Right kidney (tissue), 1 donor: ENCODE measurements around the gene TRUB2.
A peak's percentile ranks its signal among the peaks of the same experiment; 100 is the strongest.

Source experiments
- DNase-seq: peaks from one replicate; pipeline ENCODE4 v3.0.0-alpha.2; 2016

TRUB2 gene

DNA sequence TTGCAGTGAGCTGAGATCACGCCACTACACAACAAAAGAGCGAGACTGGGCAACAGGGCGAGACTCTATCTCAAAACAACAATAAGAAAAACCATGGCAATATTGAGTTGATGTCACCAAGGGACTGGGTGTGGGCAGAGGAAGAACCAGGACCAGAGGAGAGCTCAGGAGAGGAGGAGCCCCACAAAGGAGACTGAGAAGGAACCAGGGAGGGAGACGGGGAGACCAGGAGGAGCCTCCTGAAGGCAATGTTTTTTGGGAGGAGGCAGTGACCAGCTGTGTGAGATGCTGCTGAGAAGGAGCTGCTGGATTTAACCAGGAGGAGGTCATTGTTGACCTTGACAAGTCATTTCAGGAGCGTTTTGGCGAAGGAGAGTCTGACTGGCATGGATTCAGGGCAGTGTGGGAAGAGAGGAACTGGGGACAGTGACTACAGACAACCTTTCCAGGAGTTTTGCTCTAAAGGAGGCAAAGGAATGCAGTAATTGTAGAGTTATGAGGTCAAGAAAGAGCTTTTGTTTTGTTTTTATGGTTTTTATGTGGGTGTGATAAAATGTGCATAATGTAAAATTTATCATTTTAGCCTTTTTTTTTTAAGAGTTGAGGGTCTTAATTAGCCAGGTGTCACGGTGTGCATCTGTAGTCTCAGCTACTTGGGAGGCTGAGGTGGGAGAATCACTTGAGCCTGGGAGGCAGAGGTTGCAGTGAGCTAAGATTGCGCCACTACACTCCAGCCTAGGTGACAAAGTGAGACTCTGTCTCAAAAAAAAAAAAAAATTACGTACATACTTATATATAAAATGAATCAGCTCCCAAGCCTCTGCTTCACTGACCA lies 17.9 kb downstream of the TRUB2 start:
- DNase-seq = no peak

DNA sequence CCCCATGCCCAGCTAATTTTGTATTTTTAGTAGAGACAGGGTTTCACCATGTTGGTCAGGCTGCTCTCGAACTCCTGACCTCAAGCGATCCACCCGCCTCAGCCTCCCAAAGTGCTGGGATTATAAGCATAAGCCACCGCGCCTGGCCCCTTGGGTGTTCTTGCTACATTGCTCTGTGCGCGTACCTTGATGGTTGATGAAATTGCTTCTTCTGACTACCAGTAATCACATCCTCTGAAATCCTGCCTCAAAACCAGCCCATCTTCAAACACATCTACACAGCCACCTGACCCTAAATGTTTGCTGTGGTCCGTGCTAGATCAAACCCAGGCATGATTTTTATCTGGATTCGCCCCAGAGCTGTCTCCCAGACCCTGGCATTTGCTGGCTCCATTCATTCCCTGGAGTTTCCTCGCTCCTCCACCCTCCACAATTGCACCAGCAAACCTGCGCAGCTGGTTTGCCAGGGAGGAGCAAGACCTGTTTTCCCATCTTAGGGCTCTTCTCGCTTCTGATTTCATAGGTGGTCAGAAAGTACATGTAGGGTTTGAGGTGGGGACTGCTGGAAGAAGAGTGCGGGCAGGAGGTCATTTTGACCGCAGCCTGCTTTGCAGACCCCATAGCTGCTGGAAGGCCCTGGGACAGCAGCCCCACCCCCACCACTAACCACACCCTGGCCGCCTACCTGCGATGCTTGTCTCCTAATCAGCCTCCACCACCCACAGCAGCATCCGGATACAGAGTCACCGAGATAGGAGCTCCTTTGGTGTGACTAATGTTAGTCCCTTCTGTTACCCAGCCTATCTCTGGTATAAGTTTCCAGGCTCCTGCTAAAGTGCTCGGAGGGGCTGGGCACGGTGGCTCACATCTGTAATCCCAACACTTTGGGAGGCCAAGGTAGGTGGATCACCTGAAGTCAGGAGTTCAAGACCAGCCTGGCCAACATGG lies 23.4 kb downstream of the TRUB2 start:
- DNase-seq = no peak

DNA sequence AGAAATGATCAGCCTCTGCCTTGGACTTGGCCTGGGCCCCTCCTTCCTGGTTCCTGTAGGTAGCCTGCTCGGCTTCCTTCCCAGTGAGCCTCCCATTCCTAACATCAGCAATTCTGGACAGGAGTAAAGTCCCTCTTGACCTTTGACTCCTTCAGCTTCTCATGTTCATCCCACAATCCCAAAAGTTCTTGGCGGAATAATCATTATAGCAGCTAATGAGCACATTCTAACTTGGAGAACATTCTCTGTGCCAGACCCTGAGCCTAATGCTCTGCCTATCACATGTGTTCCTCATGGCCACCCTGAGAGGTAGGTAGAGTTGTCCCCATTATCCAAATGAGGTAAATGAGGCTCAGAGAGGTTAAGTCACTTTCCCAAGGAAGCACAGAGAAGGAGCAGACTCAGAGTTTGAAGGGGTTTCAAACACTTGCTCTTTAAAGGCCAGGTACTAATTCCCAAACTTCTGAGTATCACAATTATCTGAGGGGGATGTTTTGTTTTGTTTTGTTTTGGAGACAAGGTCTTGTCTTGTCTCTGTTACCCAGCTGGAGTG lies 24.9 kb downstream of the TRUB2 start:
- no peak for DNase-seq

DNA sequence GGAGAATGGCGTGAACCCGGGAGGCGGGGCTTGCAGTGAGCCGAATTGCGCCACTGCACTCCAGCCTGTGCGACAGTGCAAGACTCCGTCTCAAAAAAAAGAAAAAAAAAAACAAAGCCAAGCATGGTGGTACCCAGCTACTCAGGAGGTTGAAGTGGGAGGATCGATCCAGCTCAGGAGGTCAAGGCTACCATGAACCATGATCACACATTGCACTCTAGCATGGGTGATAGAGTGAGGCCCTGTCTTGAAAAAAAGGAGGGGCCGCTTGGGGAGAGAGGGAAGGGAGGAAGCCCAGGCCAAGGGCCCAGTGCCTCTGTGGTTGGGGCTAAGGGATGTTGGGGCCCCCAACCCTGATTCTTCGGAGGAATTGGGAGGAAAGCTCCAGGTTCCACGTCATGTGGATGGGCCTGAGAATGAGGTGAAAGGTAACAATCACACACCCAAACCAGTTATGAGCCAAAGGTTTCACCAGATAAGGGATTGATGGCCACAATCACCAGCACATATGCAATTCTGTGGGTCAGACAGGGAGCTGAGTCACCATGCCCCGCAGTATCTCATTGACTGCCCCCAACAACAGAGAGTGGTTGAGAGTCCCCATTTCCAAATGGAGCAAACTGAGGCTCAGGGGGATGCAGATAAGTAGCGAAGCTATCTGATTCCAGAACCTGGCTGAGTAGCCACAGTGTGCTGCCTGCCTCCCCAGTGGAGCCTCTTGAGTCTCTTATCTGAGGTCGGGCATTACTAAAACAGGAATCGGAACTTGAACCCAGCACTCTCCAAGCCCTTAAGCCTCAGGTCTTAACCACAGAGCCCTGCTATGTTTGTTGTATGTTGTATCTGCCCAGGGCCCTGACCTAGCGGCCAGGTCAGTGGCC lies 25.7 kb downstream of the TRUB2 start:
- no peak for DNase-seq

DNA sequence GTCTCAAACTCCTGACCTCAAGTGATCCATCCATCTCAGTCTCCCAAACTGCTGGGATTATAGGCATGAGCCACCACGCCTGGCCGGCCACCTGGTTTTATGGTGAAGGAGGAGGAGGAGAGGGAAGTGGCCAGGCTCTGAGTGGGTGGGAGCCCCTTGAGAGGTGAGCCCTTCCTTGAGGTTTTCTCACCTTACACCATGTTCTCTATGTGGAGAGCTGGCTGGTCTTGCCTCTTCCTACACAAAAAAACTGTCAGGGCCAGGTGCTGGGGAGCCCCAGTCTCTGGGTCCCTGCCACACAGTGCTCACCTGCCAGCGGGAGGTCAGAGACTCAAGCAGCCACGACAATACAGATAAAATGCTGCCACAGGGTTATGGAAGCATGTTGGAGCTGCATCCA lies 28.1 kb downstream of the TRUB2 start:
- no peak for DNase-seq

DNA sequence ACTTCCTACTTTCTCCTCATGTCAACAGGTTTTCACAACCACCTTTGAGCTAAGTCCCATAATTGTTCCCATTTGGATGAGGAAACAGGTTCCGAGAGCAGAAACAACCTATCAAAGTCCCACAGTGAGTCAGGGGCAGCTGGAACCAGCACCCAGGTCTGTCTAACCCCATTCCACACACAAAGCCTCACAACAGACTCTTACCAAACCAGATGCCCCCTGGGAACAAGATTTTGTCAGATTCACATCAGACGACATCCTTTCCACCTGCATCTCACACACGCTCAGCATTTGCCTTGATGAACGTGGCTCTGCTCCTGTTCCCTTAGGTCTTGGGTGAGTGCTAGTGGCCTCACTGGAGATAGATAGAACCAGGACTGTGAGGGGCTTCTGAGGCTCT lies 29.2 kb downstream of the TRUB2 start:
- no peak for DNase-seq

DNA sequence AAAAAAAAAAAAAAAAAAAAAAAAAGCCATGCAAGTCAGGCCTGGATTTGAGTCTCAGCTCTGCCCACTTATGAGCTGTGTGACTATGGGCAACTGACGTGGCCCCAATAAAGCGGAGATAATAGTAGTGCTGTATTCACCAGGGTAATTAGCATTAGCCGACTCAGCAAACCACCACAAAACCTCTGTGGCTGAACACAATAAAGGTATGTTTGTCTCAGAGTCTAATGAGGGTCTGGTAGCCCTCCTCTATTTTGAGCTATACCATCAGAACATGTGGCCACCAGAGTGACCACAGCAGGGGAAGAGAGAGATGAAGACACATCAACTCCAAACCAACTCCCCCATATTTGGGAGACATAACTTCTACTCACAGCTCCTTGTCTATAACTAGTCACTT lies 30.2 kb downstream of the TRUB2 start:
- no peak for DNase-seq

DNA sequence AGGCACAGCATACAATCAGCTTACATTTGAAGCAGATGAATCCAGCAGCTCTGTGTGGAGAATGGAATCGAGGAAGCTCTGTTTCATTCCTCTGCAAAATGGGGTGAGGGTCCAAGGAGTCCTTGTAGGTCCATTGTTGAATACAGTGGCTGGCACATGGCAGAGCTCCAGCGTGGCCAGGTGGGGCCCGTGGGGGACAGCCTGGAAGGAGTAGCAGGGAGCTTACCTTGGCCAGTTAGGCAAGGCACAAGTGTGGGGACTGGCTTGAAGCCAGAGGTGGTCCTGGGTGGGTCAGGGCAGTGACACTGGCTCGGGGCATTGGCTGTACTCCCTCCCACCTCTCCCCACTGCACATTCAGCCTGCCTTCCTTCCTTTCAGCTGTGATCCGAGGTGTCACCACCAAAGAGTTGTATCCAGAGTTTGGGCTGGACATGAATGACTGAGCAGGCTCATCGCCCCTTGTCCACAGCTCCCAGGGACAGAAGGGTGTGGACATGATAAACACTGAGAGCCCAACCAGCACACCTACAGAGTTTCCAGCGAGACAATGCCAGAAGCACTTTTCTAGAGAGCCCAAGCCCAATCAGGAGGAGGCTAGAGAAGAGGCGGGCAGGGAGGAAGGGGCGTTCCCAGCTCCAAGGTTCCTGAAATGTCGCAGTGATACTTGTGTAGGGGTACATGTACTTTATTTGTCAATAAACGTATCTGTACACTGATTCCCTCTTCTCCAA lies 33.8 kb downstream of the TRUB2 start:
- no peak for DNase-seq

DNA sequence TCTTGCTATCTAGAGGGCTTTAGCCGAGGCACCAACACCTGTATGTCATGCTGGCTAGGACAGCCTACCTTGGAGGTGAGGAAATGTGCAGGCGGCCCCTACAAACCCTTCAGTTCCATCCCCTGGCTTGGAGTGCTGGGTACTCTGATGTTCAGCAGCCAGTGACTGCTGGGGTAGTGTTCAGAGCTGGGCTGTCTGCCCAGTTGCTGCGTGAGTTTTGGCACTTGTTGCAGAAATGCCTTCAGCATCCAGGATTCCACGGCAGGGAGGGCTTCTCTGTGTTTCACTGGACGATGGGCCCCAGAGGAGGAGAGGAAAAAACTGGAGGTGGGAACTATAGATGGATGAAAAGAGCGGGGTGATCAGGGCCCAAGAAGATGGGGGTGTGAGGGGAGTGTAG lies 35.8 kb downstream of the TRUB2 start:
- DNase-seq = no peak

DNA sequence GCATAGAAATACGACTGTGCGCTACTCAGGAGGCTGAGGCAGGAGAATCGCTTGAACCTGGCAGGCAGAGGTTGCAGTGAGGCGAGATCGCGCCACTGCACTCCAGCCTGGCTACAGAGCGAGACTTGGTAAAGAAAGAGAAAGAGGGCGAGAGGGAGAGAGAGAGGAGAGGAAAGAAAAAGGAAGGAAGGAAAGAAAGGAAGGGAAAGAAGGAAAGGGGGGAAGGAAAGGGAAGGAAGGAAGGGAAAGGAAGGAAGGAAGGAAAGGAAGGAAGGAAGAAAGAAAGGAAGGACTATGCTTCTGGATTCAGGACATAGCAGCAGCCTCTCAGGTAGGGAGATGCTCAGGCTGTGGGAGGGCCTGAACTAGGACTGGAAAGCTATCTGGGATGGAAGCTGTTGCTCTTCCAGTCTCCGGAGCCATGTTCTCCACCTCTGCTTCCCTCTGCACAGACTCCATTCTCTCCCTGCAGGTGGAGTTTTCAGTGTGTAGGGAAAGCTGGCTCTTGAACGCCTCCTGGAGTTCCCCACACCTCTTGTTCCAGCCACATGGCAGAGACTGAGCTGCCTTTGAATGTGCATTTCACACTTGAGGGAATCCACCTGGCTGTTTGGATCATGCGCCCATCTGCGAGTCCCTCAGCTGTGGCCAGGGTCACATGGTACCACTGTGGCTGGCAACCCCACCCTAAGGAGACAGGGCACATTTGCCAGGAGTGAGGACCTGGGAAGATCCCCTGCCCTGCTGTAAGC lies 37.0 kb downstream of the TRUB2 start:
- no peak for DNase-seq

DNA sequence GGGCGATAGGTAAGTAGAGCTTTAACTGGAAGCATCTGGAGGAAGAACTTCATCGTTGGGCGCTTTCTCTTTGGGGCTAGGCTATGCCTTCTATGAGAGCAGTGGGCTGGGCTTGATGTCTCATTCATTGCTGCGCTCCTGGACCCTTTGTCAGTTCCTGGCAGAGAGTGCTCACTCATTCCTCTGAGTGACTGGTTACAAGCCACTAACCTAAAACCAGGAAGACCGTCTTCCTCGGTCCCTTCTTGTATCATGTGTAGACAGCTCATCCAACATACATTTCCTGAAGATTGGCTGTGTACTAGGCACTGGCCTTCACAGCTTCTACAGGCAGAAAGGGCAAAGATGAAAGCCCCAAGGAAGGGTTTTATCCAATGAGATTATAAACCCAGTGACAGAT lies 39.7 kb downstream of the TRUB2 start:
- DNase-seq = no peak

DNA sequence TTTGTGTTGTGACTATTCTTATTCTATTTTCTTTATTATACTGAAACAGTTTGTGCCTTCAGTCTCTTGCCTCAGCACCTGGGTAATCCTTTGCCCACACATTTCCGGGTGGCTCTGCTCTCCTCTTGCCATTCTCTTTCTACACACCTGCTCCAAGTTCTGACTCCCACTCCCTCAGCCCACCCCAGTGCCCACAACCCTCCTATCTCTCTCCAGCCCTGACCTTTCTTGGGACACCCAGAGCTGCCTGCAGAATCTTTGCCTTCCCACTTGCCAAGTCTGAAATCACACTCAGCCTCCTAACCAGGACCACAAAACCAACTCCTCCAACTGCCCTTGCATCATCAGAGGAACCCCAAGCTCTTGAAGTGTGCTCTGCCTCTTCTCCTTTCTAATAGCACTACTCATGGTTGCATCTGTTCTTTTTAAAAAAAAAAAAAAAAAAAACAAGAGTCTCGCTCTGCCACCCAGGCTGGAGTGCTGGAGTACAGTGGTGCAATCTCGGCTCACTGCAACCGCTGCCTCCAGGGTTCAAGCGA lies 42.1 kb downstream of the TRUB2 start:
- DNase-seq = no peak

DNA sequence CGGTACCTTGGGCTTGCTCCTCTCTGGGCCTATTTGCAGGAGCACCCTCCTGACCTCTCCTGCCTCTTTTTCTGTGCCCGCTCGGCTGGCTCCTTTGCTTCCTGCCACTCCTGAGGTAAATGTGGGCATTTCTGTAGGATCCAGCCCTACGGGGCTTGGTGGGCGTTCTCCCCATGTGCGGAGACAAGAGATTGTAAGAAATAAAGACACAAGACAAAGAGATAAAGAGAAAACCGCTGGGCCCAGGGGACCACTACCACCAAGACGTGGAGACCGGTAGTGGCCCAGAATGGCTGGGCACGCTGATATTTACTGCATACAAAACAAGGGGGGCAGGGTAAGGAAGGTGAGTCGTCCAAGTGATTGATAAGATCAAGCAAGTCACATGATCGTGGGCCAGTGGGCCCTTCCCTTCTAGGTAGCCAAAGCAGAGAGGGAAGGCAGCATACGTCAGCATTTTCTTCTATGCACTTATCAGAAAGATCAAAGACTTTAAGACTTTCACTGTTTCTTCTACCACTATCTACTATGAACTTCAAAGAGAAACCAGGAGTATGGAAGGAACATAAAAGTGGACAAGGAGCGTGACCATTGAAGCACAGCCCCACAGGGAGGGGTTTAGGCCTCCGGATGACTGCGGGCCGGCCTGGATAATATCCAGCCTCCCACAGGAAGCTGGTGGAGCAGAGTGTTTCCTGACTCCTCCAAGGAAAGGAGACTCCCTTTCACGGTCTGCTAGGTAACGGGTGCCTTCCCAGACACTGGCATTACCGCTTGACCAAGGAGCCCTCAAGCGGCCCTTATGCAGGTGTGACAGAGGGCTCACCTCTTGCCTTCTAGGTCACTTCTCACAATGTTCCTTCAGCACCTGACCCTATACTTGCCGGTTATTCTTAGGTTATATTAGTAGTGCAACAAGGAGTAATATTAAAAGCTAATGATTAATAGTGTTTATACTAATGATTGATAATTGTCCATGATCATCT lies 42.9 kb downstream of the TRUB2 start:
- DNase-seq = peak; percentile 49

DNA sequence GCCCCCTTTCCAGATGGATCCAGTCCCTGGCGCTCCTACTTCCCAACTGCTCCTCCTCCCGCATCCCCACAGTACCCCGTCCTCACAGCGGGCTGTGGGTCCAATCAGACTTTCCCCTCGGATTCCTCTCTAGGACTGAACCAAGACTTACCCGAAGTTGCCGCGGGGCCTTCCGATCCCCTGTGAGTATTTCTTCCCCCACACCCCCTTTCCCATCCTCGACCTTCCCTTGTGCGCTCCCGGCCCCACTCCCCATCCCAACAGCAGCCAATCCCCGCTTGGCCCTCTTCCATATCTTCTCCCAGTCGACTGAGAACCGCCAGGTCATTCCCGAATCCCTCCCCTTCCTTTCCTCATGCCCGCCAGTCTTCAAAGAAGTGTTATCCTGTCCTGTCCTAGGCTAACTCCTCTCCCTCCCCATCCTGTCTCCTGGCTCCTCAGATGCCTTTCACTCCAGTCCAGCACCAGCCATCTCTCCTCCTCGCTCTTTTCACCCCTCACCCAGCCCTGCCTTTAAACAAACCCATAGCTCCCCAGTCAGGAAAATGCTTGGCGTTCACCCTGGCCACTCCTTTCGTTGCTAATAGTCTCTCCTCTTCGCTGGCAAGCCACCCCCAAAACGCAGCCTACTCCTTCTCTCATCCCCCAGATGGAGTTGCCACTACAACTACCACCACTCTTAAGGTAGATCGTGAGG lies 45.5 kb downstream of the TRUB2 start:
- DNase-seq = no peak

DNA sequence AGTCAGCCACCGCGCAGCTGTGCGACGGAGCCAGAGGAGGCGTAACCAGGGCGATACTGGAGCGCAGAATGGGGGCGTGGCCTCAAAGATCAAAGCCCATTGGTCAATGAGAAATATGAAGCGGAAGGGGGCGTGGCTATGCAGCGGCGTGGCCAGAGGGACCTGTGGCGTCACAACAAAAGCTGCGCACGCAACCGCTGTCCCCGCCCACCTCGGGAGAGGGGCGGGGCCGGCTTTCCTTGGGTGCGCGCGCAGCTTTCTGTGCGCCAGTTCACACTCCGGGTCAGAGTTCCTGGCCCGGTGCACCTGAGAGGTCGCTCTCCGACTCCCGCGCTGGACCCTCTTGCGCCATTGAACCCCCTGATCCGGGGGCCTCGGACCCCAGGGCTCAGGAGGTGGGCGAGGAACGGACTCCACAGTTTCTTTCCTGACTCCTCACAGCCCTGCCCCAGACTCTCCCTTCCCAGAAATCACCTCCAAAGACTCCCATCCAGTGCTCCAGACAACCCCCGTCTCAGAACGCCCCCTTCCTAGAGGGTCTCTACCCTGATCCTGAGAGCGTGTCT lies 46.2 kb downstream of the TRUB2 start, which contains the start of gene SWI5:
Gene SWI5 (plus strand): TSS at position 269 of the 566 bp plus-strand sequence.
- peak; percentile 99 for DNase-seq

DNA sequence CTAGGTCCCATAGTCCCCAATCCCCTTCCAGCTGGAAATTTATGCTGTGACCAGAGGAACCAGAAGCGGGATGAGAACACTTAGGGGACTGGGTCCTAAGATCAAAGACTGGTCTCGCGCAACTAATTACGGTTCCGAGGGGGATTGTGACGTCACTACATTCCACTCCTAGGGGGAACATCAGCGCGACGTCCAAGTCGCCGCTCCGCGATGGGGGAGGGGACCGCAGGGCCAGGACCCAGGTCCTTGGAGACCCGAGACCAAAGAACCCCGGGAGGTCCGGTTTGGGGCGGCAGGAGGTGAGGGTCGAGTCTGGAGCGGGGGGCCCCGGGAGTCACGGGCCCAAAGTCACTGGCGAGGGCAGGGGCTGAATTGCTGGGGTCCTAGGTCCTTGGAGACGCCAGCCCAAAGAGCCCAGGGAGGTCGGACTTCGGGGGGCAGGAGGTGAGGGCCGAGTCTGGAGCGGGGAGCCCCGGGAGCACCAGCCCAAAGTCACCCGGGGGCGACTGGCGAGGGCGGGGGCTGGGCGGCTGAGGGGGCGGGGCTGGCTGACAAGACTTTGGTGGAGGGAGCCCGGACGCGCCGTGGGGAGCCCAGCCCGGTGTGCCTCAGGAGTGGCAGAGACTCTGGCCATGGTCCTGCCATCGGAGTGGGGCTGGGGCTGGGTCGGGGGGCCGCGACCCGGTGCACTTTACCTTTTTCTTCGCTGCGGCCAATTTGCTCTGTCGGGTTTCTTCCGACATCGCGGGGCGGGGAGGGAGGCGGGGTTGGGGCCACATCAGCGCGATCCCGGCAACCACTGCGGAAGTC lies 46.8 kb downstream of the TRUB2 start, which contains the start of gene GOLGA2:
Gene GOLGA2 (minus strand): TSS at position 810 of the 810 bp plus-strand sequence. CDS start 31 bp downstream, at position 779.
- DNase-seq = peak; percentile 57

DNA sequence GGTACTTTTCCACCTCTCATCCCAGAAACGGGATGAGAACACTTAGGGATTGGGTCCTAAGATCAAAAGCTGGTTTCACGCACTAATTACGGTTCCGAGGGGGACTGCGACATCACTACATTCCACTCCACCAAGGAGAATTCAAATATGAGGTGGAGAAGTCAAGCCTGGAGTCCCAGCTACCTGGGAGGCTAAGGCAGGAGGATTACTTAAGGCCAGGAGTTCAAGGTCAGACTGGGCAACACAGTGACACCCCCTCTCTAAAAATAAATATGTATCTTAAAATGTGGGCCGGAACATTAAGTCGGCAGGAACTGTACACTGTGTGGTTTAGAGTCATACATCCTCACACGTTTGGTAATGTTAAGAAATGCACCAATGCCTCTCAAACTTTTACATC lies 48.0 kb downstream of the TRUB2 start:
- no peak for DNase-seq
